ENCODE results near the gene S100A13. TPM values are rescaled to one million over a fixed set of nuclear protein-coding genes. Genes with fewer than 3 reads are reported as not detected.
A peak's percentile ranks its signal among the peaks of the same experiment; 100 is the strongest.

S100A13 gene
- total RNA-seq, 1 experiment from 2014 or later: 55.0 TPM

GRCh38 chr1:153626477-153626903 is 815 bp downstream of the S100A13 start:
- H3K4ac ChIP-seq (ENCODE audit: low read depth, low read length): no peak overlapping the region
- H3K18ac ChIP-seq (ENCODE audit: insufficient read length, low read depth, low read length): no peak overlapping the region
- no peak overlapping the region for H3K27ac ChIP-seq (ENCODE audit: insufficient read length, low read depth, low read length)
- 0 out of 2 replicates have a peak, but pooled peaks cover 2% of the 10 kb centered on the region for H3K27me3 Mint-ChIP-seq (ENCODE audit: low read depth)
- H3K79me2 ChIP-seq (ENCODE audit: insufficient read depth, low read length): no peaks in the 10 kb centered on the region
- H3K23ac ChIP-seq (ENCODE audit: insufficient read length, low read depth, low read length): no peak overlapping the region
- no peak overlapping the region for H3T11ph ChIP-seq (ENCODE audit: low read length)
- H4K5ac ChIP-seq (ENCODE audit: insufficient read length, low read depth, low read length): no peak overlapping the region
- no peak overlapping the region for H3K56ac ChIP-seq (ENCODE audit: insufficient read length, low read depth, low read length)
- H3K27me3 ChIP-seq (ENCODE audit: insufficient read depth, low read length): no peaks in the 10 kb centered on the region
- H4K20me1 ChIP-seq (ENCODE audit: control insufficient read depth, insufficient read depth, insufficient read length): no peaks in the 10 kb centered on the region
- H3K23me2 ChIP-seq (ENCODE audit: insufficient read length, low read depth, low read length, poor library complexity, severe bottlenecking): peaks cover 7% of the 10 kb centered on the region
- peak overlapping the region in 1 of 3 experiments; percentile 93; a peak in 2 of 7 replicates for H3K27ac Mint-ChIP-seq
- no peak overlapping the region for H2BK12ac ChIP-seq (ENCODE audit: insufficient read length, low read depth, low read length)
- H3K9ac ChIP-seq (ENCODE audit: extremely low read depth, insufficient read length, low read length): no peak overlapping the region
- no CpG with 5 or more reads among the region's 3 CpGs for WGBS (ENCODE audit: extremely low coverage, insufficient read length, low lambda C conversion rate)
- no peak overlapping the region for H2BK15ac ChIP-seq (ENCODE audit: low read depth, low read length)
- peak overlapping the region; percentile 87 for H3K4me2 ChIP-seq (ENCODE audit: insufficient read depth, insufficient read length, low read length)
- no peak overlapping the region for H2BK5ac ChIP-seq (ENCODE audit: insufficient read length, low read length)
- peak overlapping the region; percentile 74 to 87 for H3K4me3 Mint-ChIP-seq
- H2AK5ac ChIP-seq (ENCODE audit: insufficient read length, low read length): no peak overlapping the region
- no peaks in the 10 kb centered on the region; a peak in 1 of 5 replicates for H3K9me3 Mint-ChIP-seq
- peaks cover 11 to 21% (median 20%) of the 10 kb centered on the region in 3 experiments for H3K36me3 Mint-ChIP-seq (ENCODE audit: insufficient read depth in 1 of 3, low read depth in 3 of 3)
- no peak overlapping the region for H2AFZ ChIP-seq (ENCODE audit: low read length)
- no peak overlapping the region for H2BK120ac ChIP-seq (ENCODE audit: low read depth, low read length, poor library complexity, severe bottlenecking)
- H3K14ac ChIP-seq (ENCODE audit: insufficient read depth, low read length): no peak overlapping the region; the same call in 1 of the 2 replicates
- H3K79me1 ChIP-seq (ENCODE audit: insufficient read depth, low read depth, low read length, poor library complexity, severe bottlenecking): no peaks in the 10 kb centered on the region
- no peak overlapping the region for H4K8ac ChIP-seq (replicated peaks; ENCODE audit: insufficient read length, low read depth, low read length)
- H4K91ac ChIP-seq (ENCODE audit: insufficient read length, low read depth, low read length): no peak overlapping the region
- DNase-seq: no peak
- no peak for TF ChIP-seq CTCF (conservative IDR thresholded peaks at IDR 0.05)
- H3K4me1 ChIP-seq (ENCODE audit: insufficient read depth, low read length): 0 out of 2 replicates have a peak, but pooled peaks cover 4% of the 10 kb centered on the region
- peaks cover 49 to 50% of the 10 kb centered on the region in 2 experiments for H3K4me1 Mint-ChIP-seq
- H2BK20ac ChIP-seq (ENCODE audit: low read depth, low read length, poor library complexity, severe bottlenecking): no peak overlapping the region
- H3K9me3 ChIP-seq (ENCODE audit: control insufficient read depth, low read depth, low read length): no peaks in the 10 kb centered on the region

All from H9 (cell line).